Measurements from ENCODE around the gene ZNF837.
A peak's percentile ranks its signal among the peaks of the same experiment; 100 is the strongest.
"Not testable (repeated sequence)": the region's sequence is repeated elsewhere in the genome, so short reads cannot be mapped to it uniquely, and the experiment has no call there.

The ZNF837 gene

DNA sequence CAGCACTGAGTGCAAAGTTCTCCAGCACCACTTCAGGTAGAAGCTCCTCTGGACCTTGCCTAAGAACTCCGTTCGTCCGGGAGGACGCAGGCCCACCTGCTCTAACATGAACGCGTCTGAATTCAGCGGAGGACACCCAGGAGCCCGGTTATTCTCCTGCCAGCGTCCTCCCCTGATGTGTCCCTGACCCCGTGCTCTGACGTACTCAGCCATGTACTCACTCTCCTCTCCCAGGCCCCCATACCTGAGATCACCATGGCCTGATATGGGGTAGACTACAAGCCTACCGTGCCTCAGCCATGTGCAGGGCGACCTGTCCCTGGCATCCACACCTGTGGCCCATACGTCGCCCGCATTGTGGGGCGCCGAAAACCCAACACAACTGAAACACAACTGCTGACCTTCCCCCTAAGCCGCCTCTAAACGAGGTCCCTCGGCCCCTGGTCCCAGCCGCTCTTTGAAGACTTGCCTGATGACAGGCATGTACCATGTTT is 26.9 kb upstream of the ZNF837 start:
- TF ChIP-seq FOXP2 (optimal IDR thresholded peaks at IDR 0.05; ENCODE audit: control extremely low read depth, extremely low read length, insufficient read depth) (no peak), EZH2 (IDR thresholded peaks at IDR 0.05) (no peak), POLR2AphosphoS5 (IDR thresholded peaks at IDR 0.05; ENCODE audit: borderline replicate concordance, low read depth, low read length) (no peak; the same call in 1 of the 2 replicates)
- Histone ChIP-seq H3K27ac (peak overlapping the region; percentile 75), H3K9me3 (ENCODE audit: low read depth, low read length) (no peaks in the 10 kb centered on the region), H3K9ac (ENCODE audit: insufficient read length) (peak overlapping the region; percentile 95), H3K36me3 (ENCODE audit: insufficient read depth, low read length) (0 out of 2 replicates have a peak, but pooled peaks cover 3% of the 10 kb centered on the region), H3K4me3 (peak overlapping the region; percentile 94)
- DNase-seq (ENCODE audit: low read depth, low spot score), result no peak

DNA sequence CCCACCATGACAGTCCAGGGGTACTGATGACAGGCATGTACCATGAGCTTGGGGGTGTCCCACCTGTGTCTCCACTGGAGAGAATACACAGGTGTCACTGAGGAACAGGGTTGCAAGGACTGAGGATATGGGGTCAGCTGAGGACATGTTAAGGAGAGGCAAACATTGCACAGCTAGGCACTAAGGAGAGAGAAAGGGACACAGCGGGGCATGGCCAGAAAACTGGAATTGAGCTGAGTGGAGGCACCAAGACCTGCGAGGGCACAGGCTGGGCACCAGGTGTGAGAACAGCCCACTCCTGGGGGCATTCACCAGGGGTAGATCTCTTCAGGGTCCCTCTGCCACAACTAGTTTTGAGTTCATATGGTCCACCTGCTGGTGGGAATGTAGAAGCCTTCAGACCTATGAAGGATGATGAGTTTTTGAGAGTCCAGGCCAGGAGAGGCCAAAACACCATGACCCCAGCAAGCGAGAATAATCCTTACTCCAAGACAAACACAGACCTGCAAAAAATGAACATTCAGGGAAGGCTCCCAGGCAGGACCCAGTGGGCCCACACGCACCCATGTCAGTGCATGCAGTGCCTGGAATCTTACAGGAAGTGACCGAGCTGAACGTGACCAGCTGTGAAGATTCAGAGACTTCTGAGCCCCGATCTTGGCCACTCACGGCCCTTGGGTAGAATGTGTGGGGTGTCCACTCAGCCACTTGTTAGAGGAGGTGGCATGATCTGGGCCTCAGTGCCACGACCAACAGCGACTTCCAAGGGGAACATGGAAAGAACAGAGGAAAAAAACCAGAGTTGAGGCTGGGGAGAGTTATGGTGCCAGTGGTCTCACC is 26.2 kb upstream of the ZNF837 start:
- Histone ChIP-seq H3K9ac (ENCODE audit: insufficient read length) (peak overlapping the region; percentile 95), H3K4me3 (peak overlapping the region; percentile 94), H3K27ac (no peak overlapping the region; the same call in 1 of the 2 replicates), H3K9me3 (ENCODE audit: low read depth, low read length) (no peaks in the 10 kb centered on the region), H3K36me3 (ENCODE audit: insufficient read depth, low read length) (no peaks in the 10 kb centered on the region)
- no peak for DNase-seq (ENCODE audit: low read depth, low spot score)
- no peak for TF ChIP-seq FOXP2 (optimal IDR thresholded peaks at IDR 0.05; ENCODE audit: control extremely low read depth, extremely low read length, insufficient read depth)
- no peak; the same call in 1 of the 2 replicates for TF ChIP-seq POLR2AphosphoS5 (IDR thresholded peaks at IDR 0.05; ENCODE audit: borderline replicate concordance, low read depth, low read length)
- TF ChIP-seq EZH2 (IDR thresholded peaks at IDR 0.05), result no peak

DNA sequence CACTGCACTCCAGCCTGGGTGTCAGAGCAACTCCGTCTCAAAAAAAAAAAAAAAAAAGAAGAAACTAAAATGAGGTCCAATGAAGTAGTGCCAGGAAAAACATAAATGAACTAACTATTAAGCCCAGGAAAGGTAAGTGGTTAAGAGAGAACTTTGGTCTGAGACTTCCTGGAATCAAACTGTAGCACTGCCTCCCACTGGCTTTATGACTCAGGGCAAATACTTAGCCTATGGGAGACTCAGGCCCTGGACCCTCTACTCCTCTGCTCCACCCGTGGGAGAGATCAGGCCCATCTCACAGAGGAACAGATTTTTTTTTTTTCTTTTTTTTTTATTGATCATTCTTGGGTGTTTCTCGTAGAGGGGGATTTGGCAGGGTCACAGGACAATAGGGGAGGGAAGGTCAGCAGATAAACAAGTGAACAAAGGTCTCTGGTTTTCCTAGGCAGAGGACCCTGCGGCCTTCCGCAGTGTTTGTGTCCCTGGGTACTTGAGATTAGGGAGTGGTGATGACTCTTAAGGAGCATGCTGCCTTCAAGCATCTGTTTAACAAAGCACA is 23.2 kb upstream of the ZNF837 start:
- H3K27ac ChIP-seq, result peak overlapping the region; percentile 81
- H3K36me3 ChIP-seq (ENCODE audit: insufficient read depth, low read length); H3K4me3 ChIP-seq; H3K9me3 ChIP-seq (ENCODE audit: low read depth, low read length); H3K9ac ChIP-seq (ENCODE audit: insufficient read length); DNase-seq (ENCODE audit: low read depth, low spot score): not testable (repeated sequence)

DNA sequence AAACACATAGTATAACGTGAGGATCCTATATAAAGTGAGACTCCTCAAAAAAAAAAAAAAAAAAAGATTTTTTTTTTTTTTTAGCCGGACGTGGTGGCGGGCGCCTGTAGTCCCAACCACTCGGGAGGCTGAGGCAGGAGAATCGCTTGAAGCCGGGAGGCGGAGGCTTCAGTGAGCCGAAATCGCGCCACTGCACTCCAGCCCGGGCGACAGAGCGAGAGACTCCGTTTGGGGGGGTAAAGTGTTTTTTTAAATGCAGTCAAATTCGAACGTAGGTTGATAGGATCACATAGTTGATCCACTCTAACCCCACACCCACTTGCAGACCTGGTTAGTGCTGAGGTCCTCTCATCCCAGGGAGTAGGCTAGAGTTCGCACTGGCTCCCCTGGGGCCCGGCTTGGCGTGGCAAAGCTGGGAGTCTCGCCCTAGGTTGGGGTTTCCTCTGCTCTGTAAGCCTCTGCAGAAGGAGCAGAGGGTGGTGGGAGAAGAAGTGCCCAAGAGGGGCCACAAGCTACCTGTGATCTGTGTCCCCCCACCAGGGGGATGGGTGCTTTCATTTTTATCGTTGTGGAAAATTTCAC is 21.1 kb upstream of the ZNF837 start:
- Histone ChIP-seq H3K9me3 (ENCODE audit: low read depth, low read length) (no peaks in the 10 kb centered on the region), H3K36me3 (ENCODE audit: insufficient read depth, low read length) (no peaks in the 10 kb centered on the region), H3K9ac (ENCODE audit: insufficient read length) (peak overlapping the region; percentile 83), H3K27ac (peak overlapping the region; percentile 77), H3K4me3 (peak overlapping the region; percentile 98)
- TF ChIP-seq POLR2AphosphoS5 (IDR thresholded peaks at IDR 0.05; ENCODE audit: borderline replicate concordance, low read depth, low read length) (no peak), EZH2 (IDR thresholded peaks at IDR 0.05) (no peak)
- DNase-seq (ENCODE audit: low read depth, low spot score), result no peak

DNA sequence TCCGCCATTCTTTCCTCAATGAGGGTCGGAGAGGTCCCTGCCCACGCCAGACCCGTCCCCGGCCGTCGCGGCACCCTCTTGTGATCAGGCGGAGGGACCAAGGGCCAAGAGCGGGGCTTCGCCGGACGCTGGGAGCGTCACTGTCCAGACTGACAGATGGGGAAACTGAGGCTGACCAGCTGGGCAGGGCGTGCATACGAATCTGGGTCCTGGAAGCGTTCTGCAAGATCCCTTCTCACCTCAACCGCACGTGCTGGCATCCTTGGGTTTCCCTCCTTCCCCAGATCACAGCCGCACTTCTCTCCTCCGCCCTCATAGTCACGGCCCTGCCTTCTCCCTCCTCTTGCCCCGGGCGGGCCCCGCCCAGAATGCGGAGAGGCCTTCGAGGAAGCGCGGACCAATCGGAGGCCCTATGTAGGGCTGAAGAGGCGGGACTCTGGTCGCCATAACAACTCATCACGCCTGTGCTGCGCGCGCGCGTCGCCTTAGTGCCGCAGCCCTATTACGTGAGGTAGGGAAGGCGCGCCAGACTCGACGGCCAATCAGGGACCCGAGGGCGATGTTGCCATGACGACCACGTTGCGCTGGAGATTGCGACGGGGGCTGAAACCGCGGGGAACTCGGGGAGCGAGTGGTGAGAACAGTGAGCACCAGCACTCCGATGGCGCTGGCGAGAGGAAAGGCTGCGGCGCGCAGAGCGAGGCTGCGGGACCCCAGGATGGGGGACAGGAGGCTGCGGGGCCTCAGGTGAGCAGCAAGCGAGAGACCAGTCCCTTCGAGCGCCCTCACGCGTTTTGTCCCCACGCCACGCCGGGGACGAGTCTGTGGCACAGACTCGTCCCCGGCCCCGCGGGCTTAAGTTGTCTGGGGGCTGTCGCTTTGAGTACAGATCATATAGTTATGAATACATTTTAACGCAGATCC is 20.3 kb upstream of the ZNF837 start:
- no peaks in the 10 kb centered on the region for H3K36me3 ChIP-seq (ENCODE audit: insufficient read depth, low read length)
- peak; percentile 94 for DNase-seq (ENCODE audit: low read depth, low spot score)
- peak overlapping the region; percentile 77; the same call in 1 of the 2 replicates for H3K27ac ChIP-seq
- peak overlapping the region; percentile 83 for H3K9ac ChIP-seq (ENCODE audit: insufficient read length)
- H3K4me3 ChIP-seq, result peak overlapping the region; percentile 98
- TF ChIP-seq POLR2AphosphoS5 (IDR thresholded peaks at IDR 0.05; ENCODE audit: borderline replicate concordance, low read depth, low read length) (peak; percentile 96), FOXP2 (optimal IDR thresholded peaks at IDR 0.05; ENCODE audit: control extremely low read depth, extremely low read length, insufficient read depth) (peak; percentile 87), EZH2 (IDR thresholded peaks at IDR 0.05) (no peak)
- H3K9me3 ChIP-seq (ENCODE audit: low read depth, low read length), result no peaks in the 10 kb centered on the region

DNA sequence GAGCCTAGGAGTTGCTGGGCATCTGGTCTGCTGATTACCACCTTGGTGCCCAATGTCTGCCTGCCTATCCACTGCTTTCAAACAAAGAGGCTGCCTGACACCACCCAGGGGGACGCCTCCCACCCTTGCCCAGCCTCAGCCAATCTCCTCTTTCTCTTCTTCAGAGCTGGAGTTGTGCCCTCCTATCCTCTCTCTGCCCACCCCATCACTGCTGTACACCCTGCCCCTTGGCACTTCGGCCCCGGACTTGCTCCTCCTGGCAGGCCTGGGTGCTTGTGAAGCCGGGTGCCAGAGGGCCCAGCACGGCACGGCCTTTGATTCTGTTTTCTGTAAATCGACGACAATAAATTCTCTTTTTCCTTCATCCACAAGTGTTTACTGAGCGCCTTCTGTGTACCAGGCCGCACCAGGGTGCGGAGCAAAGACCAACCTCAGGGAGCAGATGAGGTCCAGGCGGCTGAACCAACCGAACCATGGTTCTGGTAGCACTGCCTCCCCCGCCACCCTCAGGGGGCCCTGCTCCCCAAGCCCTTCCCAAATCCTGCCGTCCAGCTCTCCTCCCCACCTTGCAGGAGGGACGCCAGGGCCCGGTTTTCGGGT is 19.6 kb upstream of the ZNF837 start:
- no peak for TF ChIP-seq FOXP2 (optimal IDR thresholded peaks at IDR 0.05; ENCODE audit: control extremely low read depth, extremely low read length, insufficient read depth)
- TF ChIP-seq EZH2 (IDR thresholded peaks at IDR 0.05), result no peak
- no peak for TF ChIP-seq POLR2AphosphoS5 (IDR thresholded peaks at IDR 0.05; ENCODE audit: borderline replicate concordance, low read depth, low read length)
- DNase-seq (ENCODE audit: low read depth, low spot score), result no peak
- Histone ChIP-seq H3K9me3 (ENCODE audit: low read depth, low read length) (no peaks in the 10 kb centered on the region), H3K9ac (ENCODE audit: insufficient read length) (no peak overlapping the region), H3K36me3 (ENCODE audit: insufficient read depth, low read length) (no peaks in the 10 kb centered on the region; the same call in 1 of the 2 replicates), H3K4me3 (peak overlapping the region; percentile 68), H3K27ac (0 out of 2 replicates have a peak overlapping the region, but pooled peaks have one; percentile 19)

DNA sequence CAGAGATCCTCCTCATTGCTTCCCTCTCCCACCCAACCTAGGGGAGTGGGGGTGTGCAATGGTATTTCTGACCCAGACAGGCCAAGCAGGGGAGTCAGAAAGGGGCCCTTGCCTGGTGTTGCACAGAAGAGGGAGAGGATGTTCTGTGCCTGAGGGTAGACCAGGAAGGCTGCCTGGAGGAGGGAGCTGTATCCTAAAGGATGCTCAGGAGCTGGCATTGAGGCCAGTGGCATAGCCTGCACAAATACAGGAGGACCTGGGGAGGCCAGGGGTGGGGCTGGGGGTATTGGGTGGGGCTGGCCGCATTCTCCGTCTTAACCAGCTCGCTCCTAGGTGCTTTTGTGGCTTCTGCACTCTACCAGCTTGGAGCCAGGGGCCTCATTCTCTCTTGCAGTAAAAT is 19.1 kb upstream of the ZNF837 start:
- Histone ChIP-seq H3K4me3 (no peak overlapping the region), H3K27ac (no peak overlapping the region), H3K36me3 (ENCODE audit: insufficient read depth, low read length) (peaks cover 3% of the 10 kb centered on the region), H3K9ac (ENCODE audit: insufficient read length) (no peak overlapping the region), H3K9me3 (ENCODE audit: low read depth, low read length) (no peaks in the 10 kb centered on the region)
- DNase-seq (ENCODE audit: low read depth, low spot score), result no peak
- TF ChIP-seq FOXP2 (optimal IDR thresholded peaks at IDR 0.05; ENCODE audit: control extremely low read depth, extremely low read length, insufficient read depth), result no peak
- TF ChIP-seq EZH2 (IDR thresholded peaks at IDR 0.05), result no peak
- TF ChIP-seq POLR2AphosphoS5 (IDR thresholded peaks at IDR 0.05; ENCODE audit: borderline replicate concordance, low read depth, low read length), result no peak

Measured in SK-N-MC (cell line).